GM12873 (cell line): Measurements from ENCODE around the gene CIBAR2.

Experiments
- CTCF ChIP-seq: IDR thresholded peaks from 2 replicates; pipeline ENCODE4 v1.5.1; 2012; ENCODE audit warnings: low read depth, mild to moderate bottlenecking, moderate library complexity, low read length, control low read depth; ENCODE audit not compliant: insufficient read depth; ENCODE audit errors: missing control alignments

The CIBAR2 gene

GRCh38 chr16:85129876-85130704 is 17.8 kb upstream of the CIBAR2 start:
- no peak for TF ChIP-seq CTCF

GRCh38 chr16:85128079-85128837 is 16.0 kb upstream of the CIBAR2 start:
- TF ChIP-seq CTCF, result no peak

- no peak for TF ChIP-seq CTCF
Observed at GRCh38 chr16:85127379-85127723, 15.1 kb upstream of the CIBAR2 start.

- TF ChIP-seq CTCF, result no peak
Observed at GRCh38 chr16:85126705-85127378, 14.6 kb upstream of the CIBAR2 start.

- TF ChIP-seq CTCF, result no peak
Observed at GRCh38 chr16:85126394-85126704, 14.1 kb upstream of the CIBAR2 start.

- no peak for TF ChIP-seq CTCF
Observed at GRCh38 chr16:85125570-85126393, 13.5 kb upstream of the CIBAR2 start.
